GM21737 (cell line): ENCODE data around the gene HOXB4.

Experiments
- ATAC-seq: cut with Tn5 transposase; IDR thresholded peaks from one replicate; pipeline ENCODE4 v1.9.1; 2021; ENCODE audit warnings: mild to moderate bottlenecking, moderate library complexity; ENCODE audit not compliant: unreplicated experiment

The HOXB4 gene

DNA sequence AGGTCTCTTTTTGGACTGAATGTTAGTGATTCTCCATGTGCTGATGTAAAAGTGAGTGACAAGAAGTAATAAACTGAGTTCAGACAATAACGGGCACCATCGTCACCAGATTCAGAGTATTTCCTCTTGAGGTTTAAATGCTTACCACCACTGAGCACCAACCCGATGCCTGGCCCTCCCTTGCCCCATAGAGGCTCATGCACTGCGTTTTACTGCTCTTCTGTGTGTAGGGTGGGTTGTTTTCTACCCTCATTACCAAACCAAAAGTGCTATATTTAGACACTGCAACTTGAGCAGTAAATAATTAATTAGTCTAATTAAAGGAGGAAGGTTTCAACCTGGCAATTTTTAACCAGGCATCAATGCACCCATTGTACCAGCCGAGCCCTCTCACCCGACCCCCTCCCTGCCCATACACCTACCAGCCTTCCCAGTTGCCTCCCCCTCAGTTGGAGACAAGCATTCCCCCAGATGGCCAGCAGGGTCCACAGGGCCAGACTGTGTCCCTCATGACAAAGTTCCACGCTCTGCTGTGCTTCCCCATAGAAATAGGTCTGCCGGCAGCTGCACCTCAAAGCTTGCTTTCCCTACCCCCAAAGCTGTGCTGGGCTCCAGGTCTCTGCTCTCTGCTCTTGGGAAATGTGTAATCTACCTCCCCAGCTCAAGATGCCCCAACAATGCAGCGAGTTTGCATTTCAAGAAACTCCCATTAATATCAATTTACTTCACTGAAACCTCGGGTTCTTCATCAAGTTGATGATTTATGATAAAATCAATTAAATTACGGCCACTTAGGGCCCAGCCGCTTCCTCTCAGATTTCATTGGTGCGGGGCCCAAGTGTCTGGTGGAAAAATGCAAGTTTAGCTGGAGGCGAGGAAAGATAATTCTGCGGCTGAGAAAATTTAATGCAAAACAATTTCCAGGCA lies 16.0 kb downstream of the HOXB4 start:
- peak; percentile 54 for ATAC-seq

DNA sequence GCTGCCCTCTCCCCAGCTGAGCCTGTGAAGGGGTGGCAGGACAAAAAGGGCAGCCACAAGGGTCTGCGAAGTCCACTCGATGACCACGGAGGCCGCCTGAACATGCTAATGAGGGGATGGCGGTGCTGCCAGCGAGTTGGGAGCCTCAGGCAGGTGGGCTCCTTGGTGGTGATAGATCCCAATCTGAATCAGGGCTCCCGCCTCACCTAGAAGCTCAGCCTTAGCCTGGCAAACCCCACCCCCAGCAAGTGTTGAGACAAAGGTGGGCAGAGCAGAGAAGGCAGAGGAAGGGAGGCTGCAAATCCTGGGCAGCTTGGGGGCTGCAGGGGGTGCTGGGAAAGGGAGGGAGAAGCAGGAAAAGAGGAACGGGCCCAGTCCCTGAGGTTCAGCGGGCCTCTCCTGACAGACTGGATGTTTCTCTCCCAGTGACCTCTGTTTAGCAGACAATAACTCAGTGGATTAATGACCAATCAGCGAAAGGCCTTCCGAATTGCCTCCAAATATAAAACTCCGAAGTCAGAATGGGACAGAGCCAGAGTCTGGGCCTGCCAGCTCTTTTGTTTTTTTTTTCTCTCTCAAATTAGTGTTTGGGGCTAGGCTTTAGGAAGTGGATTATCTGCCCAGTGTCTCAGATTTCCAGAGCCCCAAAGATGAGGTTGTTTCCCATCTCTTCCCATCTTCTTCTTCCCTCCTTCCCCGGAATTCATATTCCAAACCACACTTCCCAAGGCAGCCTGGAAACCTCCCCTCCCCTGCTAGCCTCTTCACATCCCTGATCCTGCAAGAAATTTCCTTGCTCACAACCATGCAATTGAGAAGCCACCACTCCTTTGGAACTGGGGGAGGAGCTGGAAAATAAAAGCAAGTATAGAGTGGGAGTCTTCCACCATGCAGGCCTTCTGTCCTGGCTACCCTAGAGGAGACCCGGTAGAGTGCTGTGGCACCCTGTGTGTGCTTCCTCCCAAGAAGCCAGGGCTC lies 18.0 kb downstream of the HOXB4 start:
- ATAC-seq = no peak

DNA sequence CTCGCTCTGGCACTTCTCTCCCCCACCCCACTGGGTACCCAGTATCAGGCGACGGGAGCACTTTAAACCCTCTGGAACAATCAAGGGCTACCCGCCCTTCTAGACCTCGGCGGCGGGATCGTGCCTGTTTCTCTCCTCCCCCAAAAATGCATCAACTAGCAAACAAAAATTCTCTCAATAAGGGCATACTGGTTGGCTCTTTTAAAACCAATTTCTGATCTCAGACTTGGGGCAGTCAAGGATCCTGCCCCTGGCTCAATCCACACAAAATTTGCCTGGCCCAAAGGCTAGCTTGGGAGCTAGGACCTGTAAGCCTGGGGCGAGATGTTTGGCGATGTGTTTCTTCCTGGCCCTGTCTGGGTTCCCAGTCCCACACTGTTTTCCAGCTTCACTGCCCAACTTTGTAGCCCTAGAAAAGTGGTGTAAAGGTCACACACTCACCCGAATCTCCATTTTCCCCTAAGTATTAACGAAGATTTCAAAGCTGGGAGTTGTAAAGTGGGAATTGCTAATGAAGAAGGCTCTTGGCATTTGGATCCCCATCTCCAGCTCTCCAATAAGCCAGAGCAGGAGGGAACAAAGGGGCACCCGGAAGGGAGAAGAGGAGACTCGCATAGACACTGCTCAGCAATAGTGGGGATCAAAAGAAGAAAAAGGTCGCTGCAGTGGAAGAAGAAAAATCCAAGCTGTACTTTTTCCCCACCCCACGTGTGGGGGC lies 18.9 kb downstream of the HOXB4 start:
- ATAC-seq = no peak

DNA sequence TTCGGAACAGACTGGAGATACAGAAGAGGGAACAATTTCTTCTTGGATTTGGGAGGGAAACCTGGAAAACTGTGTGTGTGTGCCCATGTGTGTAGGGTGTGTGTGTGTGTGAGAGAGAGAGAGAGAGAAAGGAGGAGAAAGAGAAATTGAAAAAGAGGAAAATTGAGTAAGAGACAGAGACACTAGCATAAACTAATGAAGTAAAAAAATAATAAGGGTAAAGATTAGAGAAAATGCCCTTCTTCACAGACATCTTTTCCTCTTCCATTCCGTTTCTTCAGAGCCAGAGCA lies 19.4 kb downstream of the HOXB4 start:
- ATAC-seq = no peak

DNA sequence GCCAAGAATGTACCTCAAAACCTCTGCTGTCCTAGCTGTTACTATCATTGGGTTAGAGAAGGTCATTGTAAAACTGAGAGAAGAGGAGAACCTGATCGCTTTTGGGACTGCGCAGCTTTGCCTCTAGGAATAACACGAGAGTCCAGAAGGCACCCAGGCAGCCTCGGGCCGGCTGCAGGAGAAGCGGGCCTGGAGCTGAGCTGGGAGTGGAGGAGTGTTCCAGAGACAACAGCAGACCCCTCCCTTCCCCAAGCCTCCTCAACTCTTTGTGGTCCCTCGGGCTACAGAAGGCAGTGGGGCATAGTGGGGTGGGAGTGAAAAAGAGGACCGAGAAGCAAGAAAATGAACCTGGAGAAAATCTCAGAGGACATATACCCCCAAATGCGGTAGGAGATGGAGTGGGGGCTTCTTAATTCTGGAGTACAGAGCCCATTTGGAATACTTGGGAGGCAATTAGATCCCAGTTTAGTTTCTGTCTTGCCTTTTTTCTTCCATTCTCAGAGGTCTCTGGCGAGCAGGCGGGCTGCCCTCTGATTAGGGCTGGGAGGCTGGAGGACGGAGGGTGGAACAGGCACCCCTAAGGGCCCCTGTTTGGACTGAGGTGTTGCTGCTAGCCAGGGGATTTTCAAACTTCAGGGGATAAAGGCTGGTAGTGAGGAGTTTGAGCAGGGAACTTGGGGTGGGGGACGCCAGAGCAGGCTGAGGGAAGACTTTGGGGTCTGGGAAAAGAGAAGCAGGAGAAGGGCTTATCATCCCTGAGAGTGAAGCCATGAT lies 19.9 kb downstream of the HOXB4 start:
- ATAC-seq = no peak

DNA sequence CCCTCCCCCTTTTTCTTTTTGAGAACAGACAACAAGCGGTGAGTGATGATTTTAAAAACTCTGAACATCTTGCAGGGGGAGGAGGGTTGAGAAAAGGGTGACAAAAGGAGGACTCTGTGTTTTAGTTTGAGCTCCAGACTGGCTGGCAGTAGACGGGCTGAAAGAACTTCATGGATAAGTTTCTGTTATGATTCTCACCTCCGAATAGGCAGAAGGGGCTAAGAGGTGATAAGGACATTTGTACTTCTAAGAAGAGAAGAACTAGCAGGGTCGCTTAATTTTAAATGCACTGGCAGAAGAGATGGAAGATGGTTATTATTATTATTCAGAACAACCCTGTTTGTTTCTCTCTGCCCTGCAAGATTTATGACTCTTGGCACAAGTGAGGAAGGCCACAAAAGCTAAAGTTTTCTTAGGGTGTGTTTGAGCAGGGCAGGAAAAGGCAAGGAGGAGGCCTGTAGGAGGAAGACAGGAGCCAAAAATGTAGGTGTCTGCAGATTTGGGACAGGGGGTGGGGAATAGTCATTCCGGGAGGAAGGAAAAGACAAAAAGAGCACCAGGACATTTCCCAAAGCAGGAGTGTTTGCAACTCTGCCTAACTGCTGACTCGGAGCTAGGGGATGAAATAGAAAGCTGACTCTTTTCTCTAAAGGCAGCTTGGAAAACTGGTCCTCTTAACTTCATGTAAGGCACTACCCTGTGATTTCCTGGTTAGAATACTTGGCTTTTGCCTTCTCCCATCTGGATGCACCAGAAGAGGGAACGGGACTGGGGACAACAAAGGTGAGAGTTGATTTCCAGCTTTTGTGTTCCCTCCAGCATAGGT lies 21.4 kb downstream of the HOXB4 start:
- no peak for ATAC-seq

DNA sequence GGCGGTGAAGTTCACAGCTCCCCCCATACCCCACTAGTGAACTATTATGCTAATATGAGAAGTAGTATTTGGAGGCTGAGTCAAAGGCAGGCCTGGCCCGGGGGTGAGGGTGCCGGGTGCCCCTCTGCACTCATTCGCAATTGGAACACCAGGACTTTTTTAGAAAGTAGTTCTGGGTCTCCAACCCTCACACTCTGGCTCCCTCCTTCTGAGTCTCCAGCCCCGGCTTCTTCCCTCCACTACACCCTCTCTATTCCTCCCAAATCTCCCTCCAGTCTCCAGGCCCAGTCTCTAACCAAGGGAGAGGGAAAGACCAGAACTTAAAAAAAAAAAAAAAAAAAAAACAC lies 21.9 kb downstream of the HOXB4 start:
- ATAC-seq = no peak

GRCh38 chr17:48555258-48556228 lies 22.6 kb downstream of the HOXB4 start:
- ATAC-seq = no peak

GRCh38 chr17:48554412-48555257 lies 23.5 kb downstream of the HOXB4 start:
- no peak for ATAC-seq

- no peak for ATAC-seq
Measured at GRCh38 chr17:48553826-48554225, 24.3 kb downstream of the HOXB4 start.

DNA sequence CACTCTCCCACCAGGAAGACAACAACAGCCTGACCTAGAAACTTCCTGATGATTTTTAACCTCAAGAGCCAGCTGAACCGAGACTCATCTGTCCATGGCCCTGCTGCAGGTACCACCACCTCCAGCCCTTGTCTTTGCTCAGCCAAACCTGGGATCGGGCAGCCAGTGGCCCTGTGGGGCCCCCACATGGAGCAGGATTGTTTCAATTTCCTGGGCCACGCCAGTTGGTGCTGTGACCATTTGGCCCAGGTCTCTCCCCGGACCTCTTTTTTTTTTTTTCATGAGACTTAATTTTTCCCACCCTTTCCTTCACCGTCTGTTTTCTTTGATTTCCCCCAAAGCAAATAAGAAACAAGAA lies 25.0 kb downstream of the HOXB4 start:
- no peak for ATAC-seq

GRCh38 chr17:48552466-48553189 lies 25.5 kb downstream of the HOXB4 start:
- ATAC-seq = no peak

- ATAC-seq = no peak
Measured at GRCh38 chr17:48551596-48552465, 26.3 kb downstream of the HOXB4 start.

DNA sequence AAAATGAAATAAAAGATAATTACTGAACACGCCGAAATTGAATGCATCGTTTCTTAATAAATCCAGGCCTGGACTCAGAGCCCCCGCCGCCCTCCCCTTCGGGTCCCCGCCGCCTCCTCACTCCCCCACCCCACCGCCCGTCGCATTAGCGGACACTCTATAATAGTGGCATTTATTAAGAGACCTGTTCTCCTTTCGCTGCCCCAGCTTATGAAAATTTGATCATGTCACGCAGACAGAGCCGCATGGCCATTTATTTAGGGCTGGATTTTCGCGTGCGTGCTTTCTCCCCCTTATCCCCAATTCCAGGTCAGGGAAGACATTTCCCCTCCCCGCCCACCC lies 27.0 kb downstream of the HOXB4 start:
- no peak for ATAC-seq

- ATAC-seq = no peak
Measured at GRCh38 chr17:48550502-48551213, 27.5 kb downstream of the HOXB4 start.
